Measurements from ENCODE around the gene CHRNA1.

- TF ChIP-seq CTCF (IDR thresholded peaks at IDR 0.05; ENCODE audit: poor library complexity, severe bottlenecking) (no peak), POLR2AphosphoS5 (IDR thresholded peaks at IDR 0.05) (no peak), RAD21 (conservative IDR thresholded peaks at IDR 0.05) (no peak), EZH2 (IDR thresholded peaks at IDR 0.05; ENCODE audit: borderline replicate concordance, insufficient read depth, low read length, poor library complexity, severe bottlenecking) (no peak), EP300 (conservative IDR thresholded peaks at IDR 0.05; ENCODE audit: poor library complexity, severe bottlenecking) (no peak), MXI1 (conservative IDR thresholded peaks at IDR 0.05; ENCODE audit: poor library complexity, severe bottlenecking) (no peak), REST (IDR thresholded peaks at IDR 0.05; ENCODE audit: borderline replicate concordance) (no peak), SMC3 (conservative IDR thresholded peaks at IDR 0.05; ENCODE audit: poor library complexity) (no peak), TAF1 (IDR thresholded peaks at IDR 0.05; ENCODE audit: low read depth) (no peak)
Observed at GRCh38 chr2:174773215-174773614, 8.9 kb upstream of the CHRNA1 start.

All from neural cell (in vitro differentiated cells).